PFSK-1 (cell line): ENCODE data around the gene TMEM97.

Experiments
- FOXP2 ChIP-seq: optimal IDR thresholded peaks from 2 replicates; pipeline ENCODE3; 2011; ENCODE audit warnings: borderline replicate concordance, control low read depth, inconsistent platforms; ENCODE audit not compliant: insufficient read depth; ENCODE audit errors: extremely low read length, extremely low read depth
- POLR2AphosphoS5 ChIP-seq: IDR thresholded peaks from 2 replicates; pipeline ENCODE4 v1.6.1; 2012; ENCODE audit warnings: low read depth, mild to moderate bottlenecking, control low read depth, low read length, moderate library complexity
- SIN3A ChIP-seq: IDR thresholded peaks from 2 replicates; pipeline ENCODE4 v1.6.1; 2012; ENCODE audit warnings: mild to moderate bottlenecking, low read length, moderate library complexity, borderline replicate concordance; ENCODE audit not compliant: insufficient read depth
- TF ChIP-seq, protein P1 (sequence below), 2 experiments: IDR thresholded peaks; 2 replicates each; pipeline versions ENCODE4 v1.6.1 to v1.8.0; 2011 to 2012; ENCODE audit warnings: low read depth in 2 of 2, low read length in 2 of 2, control low read depth in 1 of 2, inconsistent platforms in 1 of 2, mild to moderate bottlenecking in 1 of 2, moderate library complexity in 1 of 2; ENCODE audit not compliant: insufficient read depth in 1 of 2

DNA sequence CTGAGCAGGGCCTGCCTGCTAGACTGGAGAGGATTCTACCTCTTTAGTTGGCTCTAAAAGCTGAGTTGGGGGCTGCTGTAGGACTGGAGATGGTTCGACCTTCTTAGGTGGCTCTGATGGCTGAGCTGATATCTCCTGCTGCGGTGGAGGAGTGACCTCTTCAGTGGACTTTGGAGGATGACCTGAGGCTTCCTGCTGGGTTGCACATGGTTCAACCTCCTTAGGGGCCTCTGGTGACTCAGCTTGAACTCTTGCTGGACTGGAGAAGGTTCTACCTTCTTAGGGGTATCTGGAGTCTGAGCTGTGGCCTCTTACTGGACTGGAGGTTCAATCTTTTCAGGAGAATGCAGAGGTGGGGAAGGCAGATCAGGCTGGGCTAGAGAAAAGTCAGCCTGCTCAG is 48.9 kb upstream of the TMEM97 start:
- no peak for TF ChIP-seq POLR2AphosphoS5
- TF ChIP-seq, protein P1, sequence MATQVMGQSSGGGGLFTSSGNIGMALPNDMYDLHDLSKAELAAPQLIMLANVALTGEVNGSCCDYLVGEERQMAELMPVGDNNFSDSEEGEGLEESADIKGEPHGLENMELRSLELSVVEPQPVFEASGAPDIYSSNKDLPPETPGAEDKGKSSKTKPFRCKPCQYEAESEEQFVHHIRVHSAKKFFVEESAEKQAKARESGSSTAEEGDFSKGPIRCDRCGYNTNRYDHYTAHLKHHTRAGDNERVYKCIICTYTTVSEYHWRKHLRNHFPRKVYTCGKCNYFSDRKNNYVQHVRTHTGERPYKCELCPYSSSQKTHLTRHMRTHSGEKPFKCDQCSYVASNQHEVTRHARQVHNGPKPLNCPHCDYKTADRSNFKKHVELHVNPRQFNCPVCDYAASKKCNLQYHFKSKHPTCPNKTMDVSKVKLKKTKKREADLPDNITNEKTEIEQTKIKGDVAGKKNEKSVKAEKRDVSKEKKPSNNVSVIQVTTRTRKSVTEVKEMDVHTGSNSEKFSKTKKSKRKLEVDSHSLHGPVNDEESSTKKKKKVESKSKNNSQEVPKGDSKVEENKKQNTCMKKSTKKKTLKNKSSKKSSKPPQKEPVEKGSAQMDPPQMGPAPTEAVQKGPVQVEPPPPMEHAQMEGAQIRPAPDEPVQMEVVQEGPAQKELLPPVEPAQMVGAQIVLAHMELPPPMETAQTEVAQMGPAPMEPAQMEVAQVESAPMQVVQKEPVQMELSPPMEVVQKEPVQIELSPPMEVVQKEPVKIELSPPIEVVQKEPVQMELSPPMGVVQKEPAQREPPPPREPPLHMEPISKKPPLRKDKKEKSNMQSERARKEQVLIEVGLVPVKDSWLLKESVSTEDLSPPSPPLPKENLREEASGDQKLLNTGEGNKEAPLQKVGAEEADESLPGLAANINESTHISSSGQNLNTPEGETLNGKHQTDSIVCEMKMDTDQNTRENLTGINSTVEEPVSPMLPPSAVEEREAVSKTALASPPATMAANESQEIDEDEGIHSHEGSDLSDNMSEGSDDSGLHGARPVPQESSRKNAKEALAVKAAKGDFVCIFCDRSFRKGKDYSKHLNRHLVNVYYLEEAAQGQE (IDR thresholded peaks at IDR 0.05; ENCODE audit: insufficient read depth in 1 of 2, low read depth in 2 of 2, low read length in 2 of 2): no peak
- TF ChIP-seq FOXP2: no peak
- no peak for TF ChIP-seq SIN3A
